WTC11 (cell line): ENCODE data around the gene NANP. TPM values are rescaled to one million over a fixed set of nuclear protein-coding genes. Genes with fewer than 3 reads are reported as not detected.

Experiments
- ATAC-seq: fragments of 200-7000 bp; cut with Tn5 transposase; 2 replicates; pipeline ENCODE4 v1.10.0; 2021; ENCODE audit warnings: mild to moderate bottlenecking, moderate library complexity
- CTCF ChIA-PET: fragments of 300-600 bp; sonication (Branson Sonifier 250); formaldehyde crosslinking; loops from one replicate; lab custom pipeline; 2021; ENCODE audit warnings: antibody characterized with exemption; lab: Charles Lee
- POLR2A ChIA-PET: fragments of 350-600 bp; sonication (Branson Sonifier 250); formaldehyde crosslinking; loops from one replicate; lab custom pipeline; 2021; ENCODE audit warnings: antibody characterized with exemption; lab: Charles Lee
- DNase-seq: peaks from one replicate; pipeline ENCODE4 v3.0.0; 2021; ENCODE audit warnings: low spot score
- H3K27ac Mint-ChIP-seq: 2 replicates; pipeline ENCODE4 v1.8.0; 2021; ENCODE audit warnings: mixed read lengths
- H3K27me3 Mint-ChIP-seq: 2 replicates; pipeline ENCODE4 v1.8.0; 2021; ENCODE audit warnings: low read depth, mild to moderate bottlenecking, moderate library complexity, mixed read lengths
- H3K36me3 Mint-ChIP-seq: 2 replicates; pipeline ENCODE4 v1.8.0; 2021; ENCODE audit warnings: mixed read lengths
- H3K4me1 Mint-ChIP-seq: 2 replicates; pipeline ENCODE4 v1.8.0; 2022; ENCODE audit warnings: mixed read lengths
- H3K4me3 Mint-ChIP-seq: 2 replicates; pipeline ENCODE4 v1.8.0; 2021; ENCODE audit warnings: mild to moderate bottlenecking, moderate library complexity, mixed read lengths
- H3K9me3 Mint-ChIP-seq: 2 replicates; pipeline ENCODE4 v1.8.0; 2021; ENCODE audit warnings: mixed read lengths
- ATF1 ChIP-seq: sonication (generic); formaldehyde crosslinking; IDR thresholded peaks from 2 replicates; pipeline ENCODE4 v1.8.1; 2023; ENCODE audit warnings: mild to moderate bottlenecking, moderate library complexity, missing genetic modification reagents
- ATF3 ChIP-seq: sonication (generic); formaldehyde crosslinking; conservative IDR thresholded peaks from 2 replicates; pipeline ENCODE4 v1.8.1; 2022; ENCODE audit warnings: mild to moderate bottlenecking, missing genetic modification reagents
- CBFB ChIP-seq: sonication (generic); formaldehyde crosslinking; IDR thresholded peaks from 2 replicates; pipeline ENCODE4 v1.8.1; 2022; ENCODE audit warnings: mild to moderate bottlenecking, low read depth, missing genetic modification reagents
- CTCF ChIP-seq: fragments of 200-600 bp; IDR thresholded peaks from 2 replicates; pipeline ENCODE4 v1.8.0; 2022; ENCODE audit warnings: antibody characterized with exemption
- ESRRA ChIP-seq: sonication (generic); formaldehyde crosslinking; IDR thresholded peaks from 2 replicates; pipeline ENCODE4 v1.8.1; 2022; ENCODE audit warnings: mild to moderate bottlenecking, missing genetic modification reagents, borderline replicate concordance
- ETV6 ChIP-seq: sonication (generic); formaldehyde crosslinking; IDR thresholded peaks from 2 replicates; pipeline ENCODE4 v1.8.1; 2022; ENCODE audit warnings: mild to moderate bottlenecking, missing genetic modification reagents
- FOXJ3 ChIP-seq: sonication (generic); formaldehyde crosslinking; IDR thresholded peaks from 2 replicates; pipeline ENCODE4 v1.9.0; 2021; ENCODE audit warnings: missing genetic modification reagents, mild to moderate bottlenecking, borderline replicate concordance
- FOXK1 ChIP-seq: sonication (generic); formaldehyde crosslinking; IDR thresholded peaks from 2 replicates; pipeline ENCODE4 v1.8.0; 2022; ENCODE audit warnings: mild to moderate bottlenecking, moderate library complexity, missing genetic modification reagents
- FOXP4 ChIP-seq: sonication (generic); formaldehyde crosslinking; IDR thresholded peaks from 2 replicates; pipeline ENCODE4 v1.8.0; 2022; ENCODE audit warnings: mild to moderate bottlenecking, missing genetic modification reagents
- HMGA2 ChIP-seq: fragments of 250-450 bp; sonication (Bioruptor Pico); IDR thresholded peaks from 2 replicates; pipeline ENCODE4 v1.4.0; 2021; ENCODE audit warnings: mild to moderate bottlenecking, moderate library complexity
- IRF1 ChIP-seq: sonication (generic); formaldehyde crosslinking; IDR thresholded peaks from 2 replicates; pipeline ENCODE4 v1.8.0; 2023; ENCODE audit warnings: missing genetic modification reagents
- OVOL2 ChIP-seq: fragments of 250-450 bp; sonication (Bioruptor Pico); IDR thresholded peaks from 2 replicates; pipeline ENCODE4 v1.9.0; 2021; ENCODE audit warnings: mild to moderate bottlenecking, borderline replicate concordance
- SMAD3 ChIP-seq: sonication (generic); formaldehyde crosslinking; IDR thresholded peaks from 2 replicates; pipeline ENCODE4 v1.8.0; 2022; ENCODE audit warnings: missing genetic modification reagents, mild to moderate bottlenecking, borderline replicate concordance
- SMAD4 ChIP-seq: sonication (generic); formaldehyde crosslinking; IDR thresholded peaks from 2 replicates; pipeline ENCODE4 v1.8.0; 2022; ENCODE audit warnings: mild to moderate bottlenecking, missing genetic modification reagents
- SOX15 ChIP-seq: fragments of 250-450 bp; sonication (Bioruptor Pico); IDR thresholded peaks from 2 replicates; pipeline ENCODE4 v1.9.0; 2021; ENCODE audit warnings: mild to moderate bottlenecking
- USF2 ChIP-seq: sonication (generic); formaldehyde crosslinking; IDR thresholded peaks from 2 replicates; pipeline ENCODE4 v1.8.1; 2023; ENCODE audit warnings: mild to moderate bottlenecking, missing genetic modification reagents, moderate library complexity
- ZNF416 ChIP-seq: fragments of 250-450 bp; sonication (Bioruptor Pico); IDR thresholded peaks from 2 replicates; pipeline ENCODE4 v1.9.0; 2021; ENCODE audit warnings: mild to moderate bottlenecking, inconsistent platforms
- ZSCAN18 ChIP-seq: fragments of 250-450 bp; sonication (Bioruptor Pico); IDR thresholded peaks from 2 replicates; pipeline ENCODE4 v2.1.2; 2022; ENCODE audit warnings: mild to moderate bottlenecking, moderate library complexity
- total RNA-seq: library from RNA; stranded (reverse); gene quantifications from 3 replicates; pipeline ENCODE4 v1.2.3, GENCODE V29; 2021
- TF ChIP-seq, protein P1 (sequence below): sonication (generic); formaldehyde crosslinking; IDR thresholded peaks from 2 replicates; pipeline ENCODE4 v1.8.0; 2022; ENCODE audit warnings: missing genetic modification reagents

Gene NANP
- total RNA-seq, 1 experiment from 2014 or later, result 4.8 TPM

GRCh38 chr20:25580711-25581110 lies 43.1 kb downstream of the NANP start:
- CTCF ChIA-PET, result no interaction called here
- H3K4me1 Mint-ChIP-seq, result peaks cover 35% of the 10 kb centered on the region
- ATAC-seq (no peak), DNase-seq (no peak)
- H3K9me3 Mint-ChIP-seq, result no peaks in the 10 kb centered on the region
- H3K4me3 Mint-ChIP-seq, result no peak overlapping the region
- POLR2A ChIA-PET, result interaction anchor here (0.6 to 0.9 kb wide), 3 partner anchors 40 to 63 kb away, joined by 3 to 4 read pairs (median 3); no protein-coding TSS in a partner anchor
- no peak overlapping the region for H3K27ac Mint-ChIP-seq
- no peaks in the 10 kb centered on the region; the same call in 1 of the 2 replicates for H3K27me3 Mint-ChIP-seq
- TF ChIP-seq USF2 (CRISPR knock-in tag), result no peak
- TF ChIP-seq ATF1 (CRISPR knock-in tag), result no peak
- no peak for TF ChIP-seq CBFB (CRISPR knock-in tag)
- TF ChIP-seq CTCF, result no peak
- TF ChIP-seq SMAD3 (CRISPR knock-in tag), result no peak
- no peak for TF ChIP-seq OVOL2
- TF ChIP-seq SMAD4 (CRISPR knock-in tag), result no peak
- no peak for TF ChIP-seq FOXP4 (CRISPR knock-in tag)
- peaks cover 25% of the 10 kb centered on the region for H3K36me3 Mint-ChIP-seq

DNA sequence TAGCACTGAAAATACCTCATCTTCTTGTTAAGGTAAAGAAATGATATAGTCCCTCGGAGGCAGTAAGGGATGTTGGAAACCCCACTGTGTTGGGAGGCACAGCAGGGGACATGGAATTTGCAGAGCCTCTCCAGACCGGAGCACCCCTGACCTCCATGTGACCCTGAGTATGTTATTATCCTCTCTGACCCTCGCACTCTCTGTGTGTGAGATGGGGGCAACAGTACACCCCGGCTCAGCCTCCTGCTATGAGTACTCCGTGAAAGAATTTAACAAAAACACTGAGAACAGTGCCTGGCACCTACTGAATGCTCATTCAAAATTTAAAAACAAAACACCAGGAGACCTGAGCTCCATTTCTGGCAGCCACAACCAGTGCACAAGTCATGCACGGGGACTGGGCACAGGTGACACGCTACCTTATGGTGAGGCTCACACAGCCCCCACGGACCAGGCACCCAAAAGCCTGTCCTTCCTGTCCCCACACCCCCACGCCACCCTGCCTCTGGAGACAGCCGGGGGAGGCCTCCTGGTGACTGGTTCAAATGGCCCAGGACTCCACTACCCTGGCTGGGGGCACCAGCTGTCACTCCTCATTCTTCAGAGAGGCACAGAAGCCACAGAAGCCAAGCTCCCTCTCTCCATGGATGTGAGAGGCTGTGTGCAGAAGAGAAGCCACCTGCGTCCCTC lies 44.6 kb downstream of the NANP start:
- DNase-seq (peak; percentile 30), ATAC-seq (peak; percentile 63)
- peaks cover 30% of the 10 kb centered on the region for H3K36me3 Mint-ChIP-seq
- TF ChIP-seq ETV6 (no peak), ESRRA (CRISPR knock-in tag) (no peak), ZNF416 (CRISPR knock-in tag) (no peak), SOX15 (CRISPR knock-in tag) (no peak), ATF3 (no peak), FOXK1 (no peak), CTCF (no peak), FOXJ3 (no peak), ZSCAN18 (no peak), HMGA2 (CRISPR knock-in tag) (no peak), IRF1 (CRISPR knock-in tag) (no peak)
- TF ChIP-seq, protein P1, sequence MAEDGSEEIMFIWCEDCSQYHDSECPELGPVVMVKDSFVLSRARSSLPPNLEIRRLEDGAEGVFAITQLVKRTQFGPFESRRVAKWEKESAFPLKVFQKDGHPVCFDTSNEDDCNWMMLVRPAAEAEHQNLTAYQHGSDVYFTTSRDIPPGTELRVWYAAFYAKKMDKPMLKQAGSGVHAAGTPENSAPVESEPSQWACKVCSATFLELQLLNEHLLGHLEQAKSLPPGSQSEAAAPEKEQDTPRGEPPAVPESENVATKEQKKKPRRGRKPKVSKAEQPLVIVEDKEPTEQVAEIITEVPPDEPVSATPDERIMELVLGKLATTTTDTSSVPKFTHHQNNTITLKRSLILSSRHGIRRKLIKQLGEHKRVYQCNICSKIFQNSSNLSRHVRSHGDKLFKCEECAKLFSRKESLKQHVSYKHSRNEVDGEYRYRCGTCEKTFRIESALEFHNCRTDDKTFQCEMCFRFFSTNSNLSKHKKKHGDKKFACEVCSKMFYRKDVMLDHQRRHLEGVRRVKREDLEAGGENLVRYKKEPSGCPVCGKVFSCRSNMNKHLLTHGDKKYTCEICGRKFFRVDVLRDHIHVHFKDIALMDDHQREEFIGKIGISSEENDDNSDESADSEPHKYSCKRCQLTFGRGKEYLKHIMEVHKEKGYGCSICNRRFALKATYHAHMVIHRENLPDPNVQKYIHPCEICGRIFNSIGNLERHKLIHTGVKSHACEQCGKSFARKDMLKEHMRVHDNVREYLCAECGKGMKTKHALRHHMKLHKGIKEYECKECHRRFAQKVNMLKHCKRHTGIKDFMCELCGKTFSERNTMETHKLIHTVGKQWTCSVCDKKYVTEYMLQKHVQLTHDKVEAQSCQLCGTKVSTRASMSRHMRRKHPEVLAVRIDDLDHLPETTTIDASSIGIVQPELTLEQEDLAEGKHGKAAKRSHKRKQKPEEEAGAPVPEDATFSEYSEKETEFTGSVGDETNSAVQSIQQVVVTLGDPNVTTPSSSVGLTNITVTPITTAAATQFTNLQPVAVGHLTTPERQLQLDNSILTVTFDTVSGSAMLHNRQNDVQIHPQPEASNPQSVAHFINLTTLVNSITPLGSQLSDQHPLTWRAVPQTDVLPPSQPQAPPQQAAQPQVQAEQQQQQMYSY, result no peak
- H3K9me3 Mint-ChIP-seq, result no peaks in the 10 kb centered on the region
- peaks cover 35% of the 10 kb centered on the region for H3K4me1 Mint-ChIP-seq
- POLR2A ChIA-PET, result interaction anchor here (0.7 kb wide), 1 partner anchor 164 kb away, joined by 5 read pairs; no protein-coding TSS in a partner anchor
- CTCF ChIA-PET, result interaction anchor here (1.4 kb wide), 1 partner anchor 39 kb away, joined by 3 read pairs; no protein-coding TSS in a partner anchor
- no peaks in the 10 kb centered on the region; the same call in 1 of the 2 replicates for H3K27me3 Mint-ChIP-seq
- H3K27ac Mint-ChIP-seq, result peak overlapping the region; percentile 45; the same call in 1 of the 2 replicates
- no peak overlapping the region for H3K4me3 Mint-ChIP-seq
